Measurements from ENCODE around the gene GRM1.
"Not testable (repeated sequence)": the region's sequence is repeated elsewhere in the genome, so short reads cannot be mapped to it uniquely, and the experiment has no call there.

GRM1 gene

GRCh38 chr6:146271163-146271562, 242.3 kb downstream of the GRM1 start:
- not testable (repeated sequence) for H3K9me3 ChIP-seq (ENCODE audit: low read length); H3K4me3 ChIP-seq (ENCODE audit: low read length); H2AFZ ChIP-seq (ENCODE audit: low read depth, low read length); H3K36me3 ChIP-seq (ENCODE audit: insufficient read depth, low read length); H3K27me3 ChIP-seq (ENCODE audit: insufficient read depth, low read length)
- H3K4me1 ChIP-seq (ENCODE audit: insufficient read depth, low read length) = peaks cover 21% of the 10 kb centered on the region

GRCh38 chr6:146273490-146273889, 244.6 kb downstream of the GRM1 start:
- H3K36me3 ChIP-seq (ENCODE audit: insufficient read depth, low read length) = no peaks in the 10 kb centered on the region
- no peaks in the 10 kb centered on the region for H3K9me3 ChIP-seq (ENCODE audit: low read length)
- peaks cover 23% of the 10 kb centered on the region for H3K4me1 ChIP-seq (ENCODE audit: insufficient read depth, low read length)
- no peaks in the 10 kb centered on the region for H3K27me3 ChIP-seq (ENCODE audit: insufficient read depth, low read length)
- no peak overlapping the region for H3K4me3 ChIP-seq (ENCODE audit: low read length)
- H2AFZ ChIP-seq (ENCODE audit: low read depth, low read length) = peak overlapping the region; percentile 76

- H3K4me3 ChIP-seq (ENCODE audit: low read length) = no peak overlapping the region
- no peak overlapping the region for H2AFZ ChIP-seq (ENCODE audit: low read depth, low read length)
- no peaks in the 10 kb centered on the region for H3K36me3 ChIP-seq (ENCODE audit: insufficient read depth, low read length)
- no peaks in the 10 kb centered on the region for H3K9me3 ChIP-seq (ENCODE audit: low read length)
- H3K4me1 ChIP-seq (ENCODE audit: insufficient read depth, low read length) = peaks cover 20% of the 10 kb centered on the region
- no peaks in the 10 kb centered on the region for H3K27me3 ChIP-seq (ENCODE audit: insufficient read depth, low read length)
Measured at GRCh38 chr6:146277142-146277541, 248.3 kb downstream of the GRM1 start.

GRCh38 chr6:146281651-146282362, 252.9 kb downstream of the GRM1 start:
- Histone ChIP-seq H2AFZ (ENCODE audit: low read depth, low read length) (no peak overlapping the region), H3K4me1 (ENCODE audit: insufficient read depth, low read length) (peaks cover 3% of the 10 kb centered on the region), H3K27me3 (ENCODE audit: insufficient read depth, low read length) (no peaks in the 10 kb centered on the region), H3K9me3 (ENCODE audit: low read length) (no peaks in the 10 kb centered on the region), H3K4me3 (ENCODE audit: low read length) (no peak overlapping the region), H3K36me3 (ENCODE audit: insufficient read depth, low read length) (no peaks in the 10 kb centered on the region)

- H3K36me3 ChIP-seq (ENCODE audit: insufficient read depth, low read length) = no peaks in the 10 kb centered on the region
- no peaks in the 10 kb centered on the region for H3K9me3 ChIP-seq (ENCODE audit: low read length)
- no peak overlapping the region for H3K4me3 ChIP-seq (ENCODE audit: low read length)
- no peak overlapping the region for H2AFZ ChIP-seq (ENCODE audit: low read depth, low read length)
- no peaks in the 10 kb centered on the region for H3K4me1 ChIP-seq (ENCODE audit: insufficient read depth, low read length)
- no peaks in the 10 kb centered on the region for H3K27me3 ChIP-seq (ENCODE audit: insufficient read depth, low read length)
Measured at GRCh38 chr6:146282837-146283236, 254.0 kb downstream of the GRM1 start.

- Histone ChIP-seq H2AFZ (ENCODE audit: low read depth, low read length) (no peak overlapping the region), H3K9me3 (ENCODE audit: low read length) (peaks cover 1% of the 10 kb centered on the region), H3K4me3 (ENCODE audit: low read length) (no peak overlapping the region), H3K27me3 (ENCODE audit: insufficient read depth, low read length) (no peaks in the 10 kb centered on the region), H3K36me3 (ENCODE audit: insufficient read depth, low read length) (no peaks in the 10 kb centered on the region), H3K4me1 (ENCODE audit: insufficient read depth, low read length) (no peaks in the 10 kb centered on the region)
Measured at GRCh38 chr6:146284311-146284710, 255.4 kb downstream of the GRM1 start.

- H3K4me3 ChIP-seq (ENCODE audit: low read length) = no peak overlapping the region
- no peak overlapping the region for H2AFZ ChIP-seq (ENCODE audit: low read depth, low read length)
- H3K36me3 ChIP-seq (ENCODE audit: insufficient read depth, low read length) = no peaks in the 10 kb centered on the region
- peaks cover 1% of the 10 kb centered on the region for H3K9me3 ChIP-seq (ENCODE audit: low read length)
- no peaks in the 10 kb centered on the region for H3K4me1 ChIP-seq (ENCODE audit: insufficient read depth, low read length)
- no peaks in the 10 kb centered on the region for H3K27me3 ChIP-seq (ENCODE audit: insufficient read depth, low read length)
Measured at GRCh38 chr6:146286961-146287360, 258.1 kb downstream of the GRM1 start.

- H3K9me3 ChIP-seq (ENCODE audit: low read length) = peaks cover 1% of the 10 kb centered on the region
- no peak overlapping the region for H2AFZ ChIP-seq (ENCODE audit: low read depth, low read length)
- no peak overlapping the region for H3K4me3 ChIP-seq (ENCODE audit: low read length)
- H3K36me3 ChIP-seq (ENCODE audit: insufficient read depth, low read length) = no peaks in the 10 kb centered on the region
- no peaks in the 10 kb centered on the region for H3K27me3 ChIP-seq (ENCODE audit: insufficient read depth, low read length)
- H3K4me1 ChIP-seq (ENCODE audit: insufficient read depth, low read length) = no peaks in the 10 kb centered on the region
Measured at GRCh38 chr6:146287691-146288369, 259.0 kb downstream of the GRM1 start.

GRCh38 chr6:146289816-146290588, 261.1 kb downstream of the GRM1 start:
- Histone ChIP-seq H3K27me3 (ENCODE audit: insufficient read depth, low read length) (no peaks in the 10 kb centered on the region), H3K4me3 (ENCODE audit: low read length) (no peak overlapping the region), H3K9me3 (ENCODE audit: low read length) (peaks cover 1% of the 10 kb centered on the region), H3K36me3 (ENCODE audit: insufficient read depth, low read length) (no peaks in the 10 kb centered on the region), H3K4me1 (ENCODE audit: insufficient read depth, low read length) (no peaks in the 10 kb centered on the region), H2AFZ (ENCODE audit: low read depth, low read length) (no peak overlapping the region)

GRCh38 chr6:146290589-146290901, 261.7 kb downstream of the GRM1 start:
- Histone ChIP-seq H2AFZ (ENCODE audit: low read depth, low read length) (no peak overlapping the region), H3K4me3 (ENCODE audit: low read length) (no peak overlapping the region), H3K36me3 (ENCODE audit: insufficient read depth, low read length) (no peaks in the 10 kb centered on the region), H3K27me3 (ENCODE audit: insufficient read depth, low read length) (no peaks in the 10 kb centered on the region), H3K9me3 (ENCODE audit: low read length) (peaks cover 1% of the 10 kb centered on the region), H3K4me1 (ENCODE audit: insufficient read depth, low read length) (no peaks in the 10 kb centered on the region)

- Histone ChIP-seq H3K4me3 (ENCODE audit: low read length) (no peak overlapping the region), H3K9me3 (ENCODE audit: low read length) (peaks cover 1% of the 10 kb centered on the region), H3K4me1 (ENCODE audit: insufficient read depth, low read length) (no peaks in the 10 kb centered on the region), H3K27me3 (ENCODE audit: insufficient read depth, low read length) (no peaks in the 10 kb centered on the region), H3K36me3 (ENCODE audit: insufficient read depth, low read length) (no peaks in the 10 kb centered on the region), H2AFZ (ENCODE audit: low read depth, low read length) (no peak overlapping the region)
Measured at GRCh38 chr6:146292506-146292905, 263.6 kb downstream of the GRM1 start.

GRCh38 chr6:146295695-146296094, 266.8 kb downstream of the GRM1 start:
- Histone ChIP-seq H2AFZ (ENCODE audit: low read depth, low read length) (no peak overlapping the region), H3K4me1 (ENCODE audit: insufficient read depth, low read length) (no peaks in the 10 kb centered on the region), H3K27me3 (ENCODE audit: insufficient read depth, low read length) (no peaks in the 10 kb centered on the region), H3K36me3 (ENCODE audit: insufficient read depth, low read length) (no peaks in the 10 kb centered on the region), H3K4me3 (ENCODE audit: low read length) (no peak overlapping the region), H3K9me3 (ENCODE audit: low read length) (no peaks in the 10 kb centered on the region)

GRCh38 chr6:146297815-146298214, 269.0 kb downstream of the GRM1 start:
- no peaks in the 10 kb centered on the region for H3K36me3 ChIP-seq (ENCODE audit: insufficient read depth, low read length)
- no peak overlapping the region for H2AFZ ChIP-seq (ENCODE audit: low read depth, low read length)
- H3K27me3 ChIP-seq (ENCODE audit: insufficient read depth, low read length) = no peaks in the 10 kb centered on the region
- no peak overlapping the region for H3K4me3 ChIP-seq (ENCODE audit: low read length)
- H3K9me3 ChIP-seq (ENCODE audit: low read length) = no peaks in the 10 kb centered on the region
- no peaks in the 10 kb centered on the region for H3K4me1 ChIP-seq (ENCODE audit: insufficient read depth, low read length)

All from neuron (in vitro differentiated cells).